GM06990 (cell line): Measurements from ENCODE around the gene POGZ.

Experiments
- DNase-seq: peaks from one replicate; pipeline ENCODE4 v3.0.0-alpha.2; 2011; ENCODE audit not compliant: insufficient read length; ENCODE audit errors: extremely low read depth
- H3K27me3 ChIP-seq: replicated peaks from 2 replicates; pipeline ENCODE4 v1.6.0; 2011; ENCODE audit warnings: low read length; ENCODE audit not compliant: control insufficient read depth, insufficient read depth
- H3K36me3 ChIP-seq: 2 replicates; pipeline ENCODE4 v1.5.1; 2011; ENCODE audit warnings: low read length; ENCODE audit not compliant: control insufficient read depth, insufficient read depth
- H3K4me3 ChIP-seq: replicated peaks from 2 replicates; pipeline ENCODE4 v1.5.1; 2011; ENCODE audit warnings: low read depth, mild to moderate bottlenecking, control low read depth, low read length
- TF ChIP-seq, protein P1 (sequence below): IDR thresholded peaks from 2 replicates; pipeline ENCODE4 v1.5.1; 2011; ENCODE audit warnings: low read length, control low read depth, mild to moderate bottlenecking, inconsistent platforms; ENCODE audit not compliant: insufficient read depth, poor library complexity, severe bottlenecking

POGZ gene

DNA sequence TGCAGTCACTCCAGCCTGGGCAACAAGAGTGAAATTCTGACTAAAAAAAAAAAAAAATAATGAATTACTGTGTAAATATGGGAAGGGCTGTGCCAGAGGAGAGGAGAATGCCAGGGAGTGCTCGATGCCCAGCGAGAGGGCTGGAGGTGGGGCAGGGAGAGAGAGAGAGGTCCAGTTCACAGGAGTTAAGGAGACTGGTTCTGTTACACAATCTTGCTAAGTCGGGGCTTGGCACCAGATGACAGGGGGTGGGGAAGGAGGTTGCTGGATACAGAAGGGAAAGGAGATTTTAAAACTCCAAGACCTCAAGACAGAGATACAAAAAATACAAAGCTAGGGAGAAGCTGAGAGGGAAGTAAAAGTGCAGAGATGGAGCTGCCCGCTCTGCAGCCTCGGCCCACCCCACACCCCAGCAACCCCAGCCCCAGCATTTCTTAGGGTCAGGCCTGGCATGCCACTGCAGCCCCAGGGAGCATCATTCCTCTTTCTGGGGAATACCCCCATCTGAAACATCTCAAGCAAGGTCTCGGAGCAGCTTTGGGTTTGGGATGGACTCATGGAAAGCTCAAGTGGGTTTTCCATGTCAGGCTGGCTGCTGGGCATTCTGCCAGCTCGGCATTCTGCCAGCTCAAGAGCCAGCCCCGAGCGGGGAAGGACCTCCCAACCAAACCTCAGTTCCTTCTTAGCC is 87.8 kb downstream of the POGZ start:
- Histone ChIP-seq H3K27me3 (no peaks in the 10 kb centered on the region), H3K4me3 (no peak overlapping the region), H3K36me3 (no peaks in the 10 kb centered on the region)
- TF ChIP-seq, protein P1, sequence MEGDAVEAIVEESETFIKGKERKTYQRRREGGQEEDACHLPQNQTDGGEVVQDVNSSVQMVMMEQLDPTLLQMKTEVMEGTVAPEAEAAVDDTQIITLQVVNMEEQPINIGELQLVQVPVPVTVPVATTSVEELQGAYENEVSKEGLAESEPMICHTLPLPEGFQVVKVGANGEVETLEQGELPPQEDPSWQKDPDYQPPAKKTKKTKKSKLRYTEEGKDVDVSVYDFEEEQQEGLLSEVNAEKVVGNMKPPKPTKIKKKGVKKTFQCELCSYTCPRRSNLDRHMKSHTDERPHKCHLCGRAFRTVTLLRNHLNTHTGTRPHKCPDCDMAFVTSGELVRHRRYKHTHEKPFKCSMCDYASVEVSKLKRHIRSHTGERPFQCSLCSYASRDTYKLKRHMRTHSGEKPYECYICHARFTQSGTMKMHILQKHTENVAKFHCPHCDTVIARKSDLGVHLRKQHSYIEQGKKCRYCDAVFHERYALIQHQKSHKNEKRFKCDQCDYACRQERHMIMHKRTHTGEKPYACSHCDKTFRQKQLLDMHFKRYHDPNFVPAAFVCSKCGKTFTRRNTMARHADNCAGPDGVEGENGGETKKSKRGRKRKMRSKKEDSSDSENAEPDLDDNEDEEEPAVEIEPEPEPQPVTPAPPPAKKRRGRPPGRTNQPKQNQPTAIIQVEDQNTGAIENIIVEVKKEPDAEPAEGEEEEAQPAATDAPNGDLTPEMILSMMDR: no peak
- no peak for DNase-seq

DNA sequence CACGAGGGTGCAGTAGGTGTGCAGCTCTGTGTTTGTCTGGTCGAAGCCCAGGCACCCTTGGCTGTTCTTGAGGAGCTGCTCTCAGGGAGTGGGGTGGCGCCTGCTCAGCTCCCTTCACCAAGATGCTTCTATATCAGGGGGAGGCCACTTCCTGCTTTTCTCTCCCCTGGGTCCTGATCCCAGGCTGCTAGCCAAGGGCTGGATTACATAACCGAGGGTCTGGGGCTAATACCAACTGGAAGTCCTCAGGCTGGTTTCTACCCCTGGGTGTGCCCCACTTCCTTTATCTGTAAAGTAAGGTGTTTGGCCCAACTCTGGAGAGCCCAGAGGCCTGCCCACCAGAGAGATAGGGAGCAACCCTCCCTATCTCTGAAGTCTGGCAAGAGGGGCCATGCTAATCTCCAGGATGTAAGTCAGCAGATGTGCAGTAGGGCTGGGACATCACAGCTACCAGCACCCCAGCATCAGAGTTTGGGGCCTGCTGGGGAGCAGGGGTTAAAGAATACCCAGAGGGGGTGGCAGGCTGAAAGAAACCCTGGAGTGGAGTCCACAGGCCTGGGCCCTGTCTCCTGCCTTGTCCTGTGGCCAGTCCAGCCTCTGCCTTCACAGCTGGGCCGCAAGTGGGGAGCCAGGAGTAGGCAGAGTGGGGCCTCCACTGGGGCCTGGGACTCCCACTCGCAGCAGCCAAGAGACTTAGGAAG is 88.9 kb downstream of the POGZ start:
- Histone ChIP-seq H3K27me3 (no peaks in the 10 kb centered on the region), H3K4me3 (no peak overlapping the region), H3K36me3 (no peaks in the 10 kb centered on the region)
- DNase-seq: no peak
- TF ChIP-seq, protein P1: no peak

DNA sequence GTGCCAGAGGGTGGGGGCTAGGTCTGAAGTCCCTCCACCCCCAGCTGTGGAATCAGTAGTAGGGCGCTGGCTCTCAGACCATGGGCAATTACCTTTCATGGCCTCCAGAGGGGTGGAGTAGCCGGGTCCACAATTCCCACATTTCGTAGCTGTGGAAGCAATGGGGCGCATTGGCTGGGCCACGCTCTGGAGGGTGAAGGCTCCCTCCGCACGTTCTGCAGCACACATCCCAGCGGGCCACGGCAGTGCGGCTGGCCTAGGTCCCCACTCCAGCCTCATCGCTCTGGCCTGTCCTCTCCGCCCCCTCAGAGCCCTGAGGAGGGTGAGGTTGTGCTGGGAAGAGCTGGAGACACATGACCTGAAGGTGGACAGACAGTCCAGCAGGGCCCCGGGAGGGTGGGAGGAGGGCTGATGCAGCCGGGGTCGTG is 89.7 kb downstream of the POGZ start:
- H3K36me3 ChIP-seq: no peaks in the 10 kb centered on the region
- TF ChIP-seq, protein P1: no peak

GRCh38 chr1:151369302-151369610 is 90.0 kb downstream of the POGZ start:
- TF ChIP-seq, protein P1: no peak
- Histone ChIP-seq H3K27me3 (no peaks in the 10 kb centered on the region), H3K36me3 (no peaks in the 10 kb centered on the region), H3K4me3 (no peak overlapping the region)
- DNase-seq: no peak

More for the DNA sequence above, 89.7 kb downstream of the POGZ start:
- H3K27me3 ChIP-seq: no peaks in the 10 kb centered on the region
- no peak for DNase-seq
- no peak overlapping the region for H3K4me3 ChIP-seq

DNA sequence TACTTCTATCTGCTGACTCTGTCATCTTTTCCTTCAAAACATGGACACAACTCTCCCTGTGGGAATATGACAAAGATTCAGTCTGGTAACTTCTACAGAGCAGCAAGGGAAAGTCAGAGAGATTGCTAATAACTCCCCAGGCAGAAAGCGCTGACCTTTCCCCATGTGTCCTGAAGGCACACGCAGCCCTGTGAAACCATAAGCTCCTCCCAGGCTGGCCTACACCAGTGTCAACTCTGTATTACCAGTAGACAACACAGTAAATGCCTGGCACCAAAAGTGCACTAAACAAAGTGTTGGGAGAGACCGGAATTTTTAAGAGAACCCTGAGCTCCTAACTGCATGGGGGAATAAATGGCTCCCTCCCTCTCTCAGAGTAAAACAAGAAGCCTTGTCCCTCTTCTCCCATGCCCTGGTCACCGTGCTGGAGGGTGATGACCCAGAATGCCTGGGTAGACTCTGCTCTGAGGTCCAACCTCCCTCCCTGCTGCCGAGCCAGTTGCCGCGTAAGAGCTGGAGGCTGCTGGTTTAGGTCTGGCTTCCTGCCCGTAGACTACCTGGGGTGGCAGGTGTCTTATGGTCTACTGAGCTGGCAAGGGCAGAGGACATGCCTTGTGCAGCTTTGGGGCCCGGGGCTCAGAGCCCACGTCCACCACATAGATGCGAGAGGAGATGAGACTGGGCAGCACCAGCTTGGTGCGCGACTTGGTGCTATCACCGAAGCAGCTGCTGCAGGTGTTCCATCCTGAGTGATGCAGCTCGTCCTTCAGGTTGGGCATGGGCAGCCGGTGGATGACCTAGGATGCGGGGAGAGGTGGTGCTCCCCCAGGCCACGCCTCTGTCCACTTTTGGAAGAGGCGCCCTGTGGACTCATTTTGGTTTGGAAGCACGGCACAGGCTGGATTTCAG is 90.6 kb downstream of the POGZ start:
- Histone ChIP-seq H3K27me3 (no peaks in the 10 kb centered on the region), H3K36me3 (no peaks in the 10 kb centered on the region), H3K4me3 (no peak overlapping the region)
- TF ChIP-seq, protein P1: no peak
- DNase-seq: no peak
